ENCODE data around the gene TGM2. TPM values are rescaled to one million over a fixed set of nuclear protein-coding genes. Genes with fewer than 3 reads are reported as not detected.
A peak's percentile ranks its signal among the peaks of the same experiment; 100 is the strongest.

Gene TGM2
- total and polyA plus RNA-seq, 12 donors = 13.4 to 262 (median 98.3) TPM

GRCh38 chr20:38115896-38116295 is 49.2 kb downstream of the TGM2 start:
- Histone ChIP-seq H3K27me3 (no peaks in the 10 kb centered on the region), H3K4me3 (no peak overlapping the region), H3K36me3 (replicated peaks in 1 of 2) (no peaks in the 10 kb centered on the region), H3K27ac (no peak overlapping the region), H3K9me3 (replicated peaks in 1 of 3) (no peaks in the 10 kb centered on the region), H3K4me1 (replicated peaks in 1 of 2) (peaks cover 0 to 9% of the 10 kb centered on the region in 2 donors)
- intact Hi-C loops (cut with DNase I) = no loop called here
- TF ChIP-seq POLR2A (IDR thresholded peaks at IDR 0.05) (no peak), CTCF (IDR thresholded peaks at IDR 0.05) (no peak)
- no peak for DNase-seq
- WGBS, 4 donors = 54 to 87% (median 74%) methylated on average over 2 of the region's 2 CpGs

GRCh38 chr20:38115205-38115604 is 49.9 kb downstream of the TGM2 start:
- Histone ChIP-seq H3K27ac (no peak overlapping the region), H3K36me3 (replicated peaks in 1 of 2) (no peaks in the 10 kb centered on the region), H3K4me1 (replicated peaks in 1 of 2) (peaks cover 3 to 16% of the 10 kb centered on the region in 2 donors), H3K4me3 (no peak overlapping the region), H3K9me3 (replicated peaks in 1 of 3) (no peaks in the 10 kb centered on the region), H3K27me3 (no peaks in the 10 kb centered on the region)
- peak in 3 of 7 donors; percentile 7 to 47 (median 16) for DNase-seq
- WGBS, 4 donors = 85 to 95% (median 88%) methylated on average over 1 of the region's 1 CpG
- intact Hi-C loops (cut with DNase I) = no loop called here
- TF ChIP-seq CTCF (IDR thresholded peaks at IDR 0.05) (peak in 4 of 6 experiments; percentile 16 to 38 (median 24)), POLR2A (IDR thresholded peaks at IDR 0.05) (no peak)

- Histone ChIP-seq H3K27ac (no peak overlapping the region), H3K9me3 (replicated peaks in 1 of 3) (no peaks in the 10 kb centered on the region), H3K27me3 (no peaks in the 10 kb centered on the region), H3K36me3 (replicated peaks in 1 of 2) (no peaks in the 10 kb centered on the region), H3K4me1 (replicated peaks in 1 of 2) (peaks cover 11 to 25% of the 10 kb centered on the region in 2 donors), H3K4me3 (no peak overlapping the region)
- intact Hi-C loops (cut with DNase I) = no loop called here
- DNase-seq = peak in 3 of 7 donors; percentile 13 to 48 (median 20)
- WGBS, 4 donors = 86 to 95% (median 92%) methylated on average over 4 of the region's 4 CpGs
- TF ChIP-seq CTCF (IDR thresholded peaks at IDR 0.05) = no peak
- no peak for TF ChIP-seq POLR2A (IDR thresholded peaks at IDR 0.05)
These were observed 50.7 kb downstream of the TGM2 start for GRCh38 chr20:38114353-38114791.

- intact Hi-C loops (cut with DNase I) = no loop called here
- Histone ChIP-seq H3K4me1 (replicated peaks in 1 of 2) (peaks cover 17 to 29% of the 10 kb centered on the region in 2 donors), H3K9me3 (replicated peaks in 1 of 3) (no peaks in the 10 kb centered on the region), H3K27me3 (no peaks in the 10 kb centered on the region), H3K27ac (no peak overlapping the region), H3K36me3 (replicated peaks in 1 of 2) (no peaks in the 10 kb centered on the region), H3K4me3 (no peak overlapping the region)
- 69 to 79% (median 75%) methylated on average over 9 to 10 of the region's 10 CpGs for WGBS, 4 donors
- peak in 4 of 7 donors; percentile 19 to 63 (median 35) for DNase-seq
- no peak for TF ChIP-seq POLR2A (IDR thresholded peaks at IDR 0.05)
- peak in 2 of 6 experiments; percentile 4 to 18 for TF ChIP-seq CTCF (IDR thresholded peaks at IDR 0.05)
These were observed 51.4 kb downstream of the TGM2 start for GRCh38 chr20:38113401-38114325.
